ENCODE data around the gene PIAS1.

PIAS1 gene

DNA sequence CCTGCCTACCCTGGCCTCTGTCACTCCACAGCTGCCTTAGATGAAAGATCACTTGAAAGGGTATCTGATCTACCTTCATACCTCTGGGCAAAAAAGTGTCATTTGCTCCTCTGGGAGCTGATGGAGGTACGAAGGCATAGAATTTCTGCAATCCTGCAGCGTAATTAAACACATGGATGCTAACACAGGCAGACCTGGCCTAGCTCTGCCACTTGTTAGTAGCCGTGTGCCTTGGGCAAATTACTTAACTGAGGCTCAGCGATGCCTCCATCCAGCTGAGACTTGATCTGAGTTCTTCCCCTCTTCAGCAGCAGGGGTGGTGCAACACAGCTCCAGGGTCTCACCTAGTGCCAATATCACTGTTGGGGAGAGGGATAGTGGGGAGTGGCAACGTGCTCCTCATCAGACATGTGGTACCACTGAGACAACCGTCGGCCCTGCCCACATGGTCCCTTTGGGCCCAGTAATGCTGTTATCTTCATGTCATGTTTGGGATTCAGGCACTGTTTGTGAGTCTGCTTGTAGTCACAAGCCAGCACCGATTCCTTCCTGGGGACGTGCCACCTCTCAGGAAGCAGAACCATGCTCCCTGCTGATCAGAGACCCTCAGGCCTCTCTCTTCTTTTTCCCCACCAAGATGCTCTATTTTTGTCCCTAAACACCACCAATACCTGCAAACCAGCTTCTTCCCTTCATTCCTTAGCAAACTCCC is 34.1 kb upstream of the PIAS1 start:
- no peak for DNase-seq (ENCODE audit: low read depth in 1 of 2, low spot score in 1 of 2)
- TF ChIP-seq SPI1 (IDR thresholded peaks at IDR 0.05; ENCODE audit: borderline replicate concordance, low read depth), result no peak
- TF ChIP-seq, protein P1, sequence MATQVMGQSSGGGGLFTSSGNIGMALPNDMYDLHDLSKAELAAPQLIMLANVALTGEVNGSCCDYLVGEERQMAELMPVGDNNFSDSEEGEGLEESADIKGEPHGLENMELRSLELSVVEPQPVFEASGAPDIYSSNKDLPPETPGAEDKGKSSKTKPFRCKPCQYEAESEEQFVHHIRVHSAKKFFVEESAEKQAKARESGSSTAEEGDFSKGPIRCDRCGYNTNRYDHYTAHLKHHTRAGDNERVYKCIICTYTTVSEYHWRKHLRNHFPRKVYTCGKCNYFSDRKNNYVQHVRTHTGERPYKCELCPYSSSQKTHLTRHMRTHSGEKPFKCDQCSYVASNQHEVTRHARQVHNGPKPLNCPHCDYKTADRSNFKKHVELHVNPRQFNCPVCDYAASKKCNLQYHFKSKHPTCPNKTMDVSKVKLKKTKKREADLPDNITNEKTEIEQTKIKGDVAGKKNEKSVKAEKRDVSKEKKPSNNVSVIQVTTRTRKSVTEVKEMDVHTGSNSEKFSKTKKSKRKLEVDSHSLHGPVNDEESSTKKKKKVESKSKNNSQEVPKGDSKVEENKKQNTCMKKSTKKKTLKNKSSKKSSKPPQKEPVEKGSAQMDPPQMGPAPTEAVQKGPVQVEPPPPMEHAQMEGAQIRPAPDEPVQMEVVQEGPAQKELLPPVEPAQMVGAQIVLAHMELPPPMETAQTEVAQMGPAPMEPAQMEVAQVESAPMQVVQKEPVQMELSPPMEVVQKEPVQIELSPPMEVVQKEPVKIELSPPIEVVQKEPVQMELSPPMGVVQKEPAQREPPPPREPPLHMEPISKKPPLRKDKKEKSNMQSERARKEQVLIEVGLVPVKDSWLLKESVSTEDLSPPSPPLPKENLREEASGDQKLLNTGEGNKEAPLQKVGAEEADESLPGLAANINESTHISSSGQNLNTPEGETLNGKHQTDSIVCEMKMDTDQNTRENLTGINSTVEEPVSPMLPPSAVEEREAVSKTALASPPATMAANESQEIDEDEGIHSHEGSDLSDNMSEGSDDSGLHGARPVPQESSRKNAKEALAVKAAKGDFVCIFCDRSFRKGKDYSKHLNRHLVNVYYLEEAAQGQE (IDR thresholded peaks at IDR 0.05; ENCODE audit: insufficient replicate concordance, low read depth), result no peak
- TF ChIP-seq, protein P2, sequence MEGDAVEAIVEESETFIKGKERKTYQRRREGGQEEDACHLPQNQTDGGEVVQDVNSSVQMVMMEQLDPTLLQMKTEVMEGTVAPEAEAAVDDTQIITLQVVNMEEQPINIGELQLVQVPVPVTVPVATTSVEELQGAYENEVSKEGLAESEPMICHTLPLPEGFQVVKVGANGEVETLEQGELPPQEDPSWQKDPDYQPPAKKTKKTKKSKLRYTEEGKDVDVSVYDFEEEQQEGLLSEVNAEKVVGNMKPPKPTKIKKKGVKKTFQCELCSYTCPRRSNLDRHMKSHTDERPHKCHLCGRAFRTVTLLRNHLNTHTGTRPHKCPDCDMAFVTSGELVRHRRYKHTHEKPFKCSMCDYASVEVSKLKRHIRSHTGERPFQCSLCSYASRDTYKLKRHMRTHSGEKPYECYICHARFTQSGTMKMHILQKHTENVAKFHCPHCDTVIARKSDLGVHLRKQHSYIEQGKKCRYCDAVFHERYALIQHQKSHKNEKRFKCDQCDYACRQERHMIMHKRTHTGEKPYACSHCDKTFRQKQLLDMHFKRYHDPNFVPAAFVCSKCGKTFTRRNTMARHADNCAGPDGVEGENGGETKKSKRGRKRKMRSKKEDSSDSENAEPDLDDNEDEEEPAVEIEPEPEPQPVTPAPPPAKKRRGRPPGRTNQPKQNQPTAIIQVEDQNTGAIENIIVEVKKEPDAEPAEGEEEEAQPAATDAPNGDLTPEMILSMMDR (IDR thresholded peaks at IDR 0.05; ENCODE audit: insufficient read depth, low read length), result no peak
- TF ChIP-seq GABPA (IDR thresholded peaks at IDR 0.05; ENCODE audit: low read depth), result no peak
- TF ChIP-seq POLR2AphosphoS5 (IDR thresholded peaks at IDR 0.05; ENCODE audit: low read depth), result no peak
- H3K27ac ChIP-seq (replicated peaks), result no peak overlapping the region
- no peak overlapping the region for H3K4me3 ChIP-seq (replicated peaks; ENCODE audit: insufficient read depth, low read length)
- H3K27me3 ChIP-seq (ENCODE audit: insufficient read depth, poor library complexity, severe bottlenecking), result no peaks in the 10 kb centered on the region

DNA sequence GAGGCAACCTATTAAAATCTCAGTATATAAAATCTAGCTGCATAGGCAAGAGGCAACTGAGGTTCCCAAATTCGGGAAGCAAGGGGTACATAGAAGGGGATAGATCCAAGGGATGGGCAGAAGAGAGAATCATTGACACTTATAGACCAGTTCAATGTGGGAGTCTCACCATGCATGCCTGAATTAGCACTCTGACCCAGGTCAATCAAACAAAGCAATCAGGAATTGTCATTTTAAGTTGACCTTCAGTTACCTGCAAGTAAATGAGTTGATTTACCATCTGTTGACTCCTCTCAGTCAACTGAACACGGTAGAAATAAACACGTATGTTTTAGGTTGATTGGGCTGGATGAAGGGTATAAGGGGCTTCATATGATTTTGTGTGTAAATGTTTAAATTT is 33.4 kb upstream of the PIAS1 start:
- TF ChIP-seq, protein P1 (IDR thresholded peaks at IDR 0.05; ENCODE audit: insufficient replicate concordance, low read depth), result no peak
- TF ChIP-seq, protein P2 (IDR thresholded peaks at IDR 0.05; ENCODE audit: insufficient read depth, low read length), result no peak
- TF ChIP-seq GABPA (IDR thresholded peaks at IDR 0.05; ENCODE audit: low read depth) (no peak), POLR2AphosphoS5 (IDR thresholded peaks at IDR 0.05; ENCODE audit: low read depth) (no peak), SPI1 (IDR thresholded peaks at IDR 0.05; ENCODE audit: borderline replicate concordance, low read depth) (no peak)
- H3K4me3 ChIP-seq (replicated peaks; ENCODE audit: insufficient read depth, low read length), result no peak overlapping the region

DNA sequence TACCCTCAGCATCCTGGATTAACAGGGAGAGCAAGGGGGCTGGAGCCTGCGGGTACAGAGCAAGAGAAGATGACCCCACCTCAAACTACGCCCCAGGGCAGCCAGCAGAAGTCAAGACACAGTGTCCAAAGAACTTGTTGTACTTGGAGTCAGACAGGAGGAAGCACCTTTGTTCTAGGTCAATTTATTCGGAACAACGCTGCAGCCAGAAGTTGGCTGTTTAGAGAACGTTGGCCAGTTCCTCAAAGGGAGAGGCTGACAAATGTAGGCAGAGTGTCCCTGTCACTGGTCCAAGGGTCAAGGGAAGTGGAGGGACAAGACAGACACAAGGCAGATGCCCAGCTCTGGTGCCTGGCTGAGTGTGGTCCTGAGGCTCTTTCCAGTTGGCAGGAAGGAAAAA is 32.1 kb upstream of the PIAS1 start:
- no peak for DNase-seq (ENCODE audit: low read depth in 1 of 2, low spot score in 1 of 2)
- TF ChIP-seq, protein P2 (IDR thresholded peaks at IDR 0.05; ENCODE audit: insufficient read depth, low read length), result no peak
- TF ChIP-seq SPI1 (IDR thresholded peaks at IDR 0.05; ENCODE audit: borderline replicate concordance, low read depth) (no peak), POLR2AphosphoS5 (IDR thresholded peaks at IDR 0.05; ENCODE audit: low read depth) (no peak), GABPA (IDR thresholded peaks at IDR 0.05; ENCODE audit: low read depth) (no peak)
- TF ChIP-seq, protein P1 (IDR thresholded peaks at IDR 0.05; ENCODE audit: insufficient replicate concordance, low read depth), result no peak
- Histone ChIP-seq H3K27ac (replicated peaks) (no peak overlapping the region), H3K4me3 (replicated peaks; ENCODE audit: insufficient read depth, low read length) (no peak overlapping the region), H3K27me3 (ENCODE audit: insufficient read depth, poor library complexity, severe bottlenecking) (no peaks in the 10 kb centered on the region)

More for the DNA sequence above, 33.4 kb upstream of the PIAS1 start:
- DNase-seq (ENCODE audit: low read depth in 1 of 2, low spot score in 1 of 2), result no peak
- no peaks in the 10 kb centered on the region for H3K27me3 ChIP-seq (ENCODE audit: insufficient read depth, poor library complexity, severe bottlenecking)
- no peak overlapping the region for H3K27ac ChIP-seq (replicated peaks)
